B cell (primary cell): ENCODE data around the gene NDUFV2.

Experiments
- EZH2 ChIP-seq: IDR thresholded peaks from 2 replicates; pipeline ENCODE4 v1.6.1; 2012; ENCODE audit warnings: borderline replicate concordance, low read depth, mild to moderate bottlenecking, moderate library complexity, low read length; ENCODE audit not compliant: insufficient read depth, poor library complexity, severe bottlenecking
- TF ChIP-seq, protein P1 (sequence below): fragments of 200-600 bp; IDR thresholded peaks from one replicate; pipeline ENCODE4 v1.8.0; 2022; ENCODE audit warnings: antibody characterized with exemption, mild to moderate bottlenecking

DNA sequence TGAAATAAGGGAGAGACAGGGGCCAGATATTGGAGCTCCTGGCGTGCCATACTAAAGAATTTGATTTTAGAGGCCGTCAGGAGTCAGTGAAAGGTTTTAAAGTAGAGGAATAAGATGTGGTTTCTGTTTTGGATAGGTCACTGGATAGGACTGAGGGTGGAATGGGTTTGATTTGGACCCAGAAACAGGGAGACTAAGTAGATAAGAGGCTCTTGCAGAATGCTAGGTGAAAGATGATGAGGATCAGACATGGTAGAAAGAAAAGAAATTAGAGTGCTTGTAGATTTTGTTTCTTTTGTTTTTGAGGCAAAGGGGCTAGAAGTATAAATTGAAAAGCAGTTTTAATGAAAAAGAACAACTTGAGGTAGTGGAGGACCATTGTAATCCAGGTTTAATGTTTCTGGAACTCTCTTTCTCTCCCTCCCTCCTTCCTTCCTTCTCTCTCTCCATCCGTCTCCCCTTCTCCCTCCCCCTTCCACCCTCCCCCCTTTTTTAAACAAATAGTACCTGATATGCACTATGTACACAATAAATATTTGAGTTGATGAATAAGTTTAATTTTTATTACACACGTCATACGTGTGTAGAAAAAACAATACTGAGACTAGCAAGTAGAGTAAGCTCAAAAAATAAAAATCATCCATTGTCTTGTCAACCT lies 1.9 kb downstream of the NDUFV2 start:
- TF ChIP-seq, protein P1, sequence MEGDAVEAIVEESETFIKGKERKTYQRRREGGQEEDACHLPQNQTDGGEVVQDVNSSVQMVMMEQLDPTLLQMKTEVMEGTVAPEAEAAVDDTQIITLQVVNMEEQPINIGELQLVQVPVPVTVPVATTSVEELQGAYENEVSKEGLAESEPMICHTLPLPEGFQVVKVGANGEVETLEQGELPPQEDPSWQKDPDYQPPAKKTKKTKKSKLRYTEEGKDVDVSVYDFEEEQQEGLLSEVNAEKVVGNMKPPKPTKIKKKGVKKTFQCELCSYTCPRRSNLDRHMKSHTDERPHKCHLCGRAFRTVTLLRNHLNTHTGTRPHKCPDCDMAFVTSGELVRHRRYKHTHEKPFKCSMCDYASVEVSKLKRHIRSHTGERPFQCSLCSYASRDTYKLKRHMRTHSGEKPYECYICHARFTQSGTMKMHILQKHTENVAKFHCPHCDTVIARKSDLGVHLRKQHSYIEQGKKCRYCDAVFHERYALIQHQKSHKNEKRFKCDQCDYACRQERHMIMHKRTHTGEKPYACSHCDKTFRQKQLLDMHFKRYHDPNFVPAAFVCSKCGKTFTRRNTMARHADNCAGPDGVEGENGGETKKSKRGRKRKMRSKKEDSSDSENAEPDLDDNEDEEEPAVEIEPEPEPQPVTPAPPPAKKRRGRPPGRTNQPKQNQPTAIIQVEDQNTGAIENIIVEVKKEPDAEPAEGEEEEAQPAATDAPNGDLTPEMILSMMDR: no peak
- no peak for TF ChIP-seq EZH2
